GM12872 (cell line): ENCODE results near the gene CRYGA.

Experiments
- CTCF ChIP-seq: IDR thresholded peaks from 3 replicates; pipeline ENCODE4 v1.5.1; 2011; ENCODE audit warnings: low read depth, mild to moderate bottlenecking, low read length, moderate library complexity; ENCODE audit not compliant: insufficient read depth

The CRYGA gene

DNA sequence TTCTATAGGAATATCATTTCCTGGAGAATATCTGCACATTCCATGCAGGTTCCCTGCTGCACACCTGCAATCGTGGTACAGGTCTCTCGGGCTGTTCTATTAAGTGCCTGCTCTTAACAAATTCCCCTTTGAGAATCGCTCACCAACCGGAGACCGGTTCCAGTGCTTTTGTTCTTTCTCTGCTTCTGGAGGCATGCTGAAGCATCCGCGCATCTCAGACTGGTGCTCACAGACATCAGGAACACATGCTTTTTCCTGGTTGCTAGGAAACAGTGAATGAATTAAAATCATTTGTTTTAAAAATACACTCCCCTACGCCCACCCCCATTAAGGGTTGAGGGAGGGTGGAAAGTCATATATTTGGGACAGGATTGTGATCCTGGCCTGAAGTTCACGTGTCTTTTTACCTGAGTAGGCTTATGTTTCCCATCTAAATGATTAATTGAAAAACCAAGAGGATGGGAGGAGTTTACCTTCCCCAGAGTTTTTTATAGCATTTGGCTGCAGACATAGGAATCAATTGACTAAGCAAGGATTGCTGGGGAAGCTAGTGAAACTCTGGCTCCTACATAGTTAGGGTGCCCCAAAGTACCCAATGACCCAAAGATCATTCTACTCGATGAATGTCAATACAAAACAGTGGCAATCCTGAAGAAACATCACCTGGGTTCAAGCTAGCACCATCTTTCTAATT, 26.6 kb upstream of the CRYGA start, which contains the start of gene C2orf80:
TSS of gene C2orf80 (minus strand) at position 221 of the 694 bp plus-strand sequence. CDS start 3,044 bp downstream, outside the sequence.
- TF ChIP-seq CTCF, result no peak

DNA sequence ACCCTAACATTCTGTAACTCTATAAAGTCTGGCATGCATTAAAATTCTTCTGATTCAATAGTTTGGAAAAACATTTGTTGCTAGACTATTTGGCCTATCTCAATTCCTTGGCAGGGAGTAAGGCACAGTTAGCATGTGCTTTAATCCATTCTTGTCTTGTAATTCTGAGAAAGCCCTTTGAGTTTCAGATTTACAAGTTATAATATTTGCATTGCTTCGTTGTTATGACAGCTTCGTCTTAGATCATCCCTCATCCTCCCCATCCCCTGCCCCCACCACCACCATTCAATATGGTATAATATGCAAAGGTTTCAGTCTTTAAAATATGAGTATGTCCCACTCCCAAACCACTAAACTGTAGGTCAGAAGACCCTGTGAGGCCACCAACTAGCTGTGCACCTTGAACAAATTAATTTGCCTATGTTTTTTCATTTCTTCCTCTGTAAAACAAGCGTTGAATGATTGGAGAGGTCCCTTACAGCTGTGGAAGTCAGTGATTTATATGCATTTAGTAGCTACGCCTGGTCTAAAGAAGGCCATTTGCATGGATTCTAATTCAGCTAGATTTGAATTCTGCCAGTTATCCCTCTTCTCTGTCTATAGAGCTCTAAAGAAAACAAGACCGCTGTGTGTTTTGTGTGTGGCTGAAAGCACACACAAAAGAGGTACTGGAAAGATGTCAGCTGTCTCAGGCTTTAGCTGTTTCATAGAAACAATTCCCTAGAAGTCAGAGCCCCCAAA, 25.9 kb upstream of the CRYGA start:
- TF ChIP-seq CTCF, result no peak

DNA sequence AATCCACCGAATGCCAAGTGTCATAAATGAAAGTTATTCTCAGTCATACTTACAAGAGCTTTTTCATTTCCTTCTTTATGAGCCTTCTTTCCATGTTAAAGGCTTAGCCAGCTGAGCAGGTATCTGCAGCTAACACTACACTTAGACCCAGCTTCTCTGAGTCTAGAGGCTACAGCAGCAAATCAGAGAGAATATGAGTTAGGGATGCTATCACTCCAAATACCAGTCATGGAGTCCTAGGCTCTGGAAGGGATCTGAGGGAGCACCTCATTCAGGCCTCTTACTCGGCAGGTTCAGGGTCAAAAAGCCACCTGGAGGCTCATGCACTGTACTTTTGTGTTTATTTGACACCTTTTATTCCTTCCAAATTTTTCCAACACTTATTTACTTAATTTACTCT, 23.5 kb upstream of the CRYGA start:
- no peak for TF ChIP-seq CTCF

GRCh38 chr2:208186465-208186864, 23.1 kb upstream of the CRYGA start:
- no peak for TF ChIP-seq CTCF

- TF ChIP-seq CTCF, result no peak
Observed at GRCh38 chr2:208183972-208184705, 20.8 kb upstream of the CRYGA start.

GRCh38 chr2:208183526-208183925, 20.1 kb upstream of the CRYGA start:
- no peak for TF ChIP-seq CTCF

GRCh38 chr2:208182835-208183234, 19.4 kb upstream of the CRYGA start:
- TF ChIP-seq CTCF, result no peak
